ENCODE measurements around the gene CD244.
"Not testable (repeated sequence)": the region's sequence is repeated elsewhere in the genome, so short reads cannot be mapped to it uniquely, and the experiment has no call there.

CD244 gene

GRCh38 chr1:160862203-160863060 is at the start of gene CD244:
Gene CD244 (minus strand): TSS chr1:160862887. CDS start chr1:160862677, 210 bp downstream.
- DNase-seq, result no peak

- DNase-seq, result no peak
These were observed 49.2 kb upstream of the CD244 start for GRCh38 chr1:160911925-160912324.

- DNase-seq, result no peak
These were observed 48.8 kb upstream of the CD244 start for GRCh38 chr1:160911441-160911840.

GRCh38 chr1:160910170-160910750 is 47.6 kb upstream of the CD244 start:
- no peak for DNase-seq

- no peak for DNase-seq
These were observed 45.3 kb upstream of the CD244 start for GRCh38 chr1:160907976-160908375.

- no peak for DNase-seq
These were observed 42.9 kb upstream of the CD244 start for GRCh38 chr1:160905617-160905989.

GRCh38 chr1:160904783-160905616 is 42.3 kb upstream of the CD244 start:
- no peak for DNase-seq

- DNase-seq, result not testable (repeated sequence)
These were observed 39.6 kb upstream of the CD244 start for GRCh38 chr1:160902251-160902650.

- no peak for DNase-seq
These were observed 39.1 kb upstream of the CD244 start for GRCh38 chr1:160901768-160902167.

GRCh38 chr1:160900683-160901082 is 38.0 kb upstream of the CD244 start:
- DNase-seq, result not testable (repeated sequence)

- not testable (repeated sequence) for DNase-seq
These were observed 31.9 kb upstream of the CD244 start for GRCh38 chr1:160894368-160895135.

- DNase-seq, result no peak
These were observed 28.8 kb upstream of the CD244 start for GRCh38 chr1:160891474-160891873.

- DNase-seq, result no peak
These were observed 26.2 kb upstream of the CD244 start for GRCh38 chr1:160888926-160889325.

- DNase-seq, result no peak
These were observed 24.4 kb upstream of the CD244 start for GRCh38 chr1:160887071-160887470.

GRCh38 chr1:160885042-160885441 is 22.4 kb upstream of the CD244 start, which contains the start of gene ITLN1:
Gene ITLN1 (minus strand): TSS chr1:160885180. CDS start chr1:160884877, 303 bp downstream.
- no peak for DNase-seq

- DNase-seq, result no peak
These were observed 21.9 kb upstream of the CD244 start for GRCh38 chr1:160884579-160884978.

GRCh38 chr1:160883581-160884513 is 21.2 kb upstream of the CD244 start:
- no peak for DNase-seq

GRCh38 chr1:160882582-160882981 is 19.9 kb upstream of the CD244 start:
- no peak for DNase-seq

- DNase-seq, result not testable (repeated sequence)
These were observed 18.6 kb upstream of the CD244 start for GRCh38 chr1:160881264-160881663.

GRCh38 chr1:160880216-160880615 is 17.5 kb upstream of the CD244 start:
- DNase-seq, result no peak

- DNase-seq, result no peak
These were observed 16.4 kb upstream of the CD244 start for GRCh38 chr1:160879056-160879455.
